HepG2 (cell line): ENCODE results near the gene MRPL20. TPM values are rescaled to one million over a fixed set of nuclear protein-coding genes. Genes with fewer than 3 reads are reported as not detected.
"Not testable (repeated sequence)": the region's sequence is repeated elsewhere in the genome, so short reads cannot be mapped to it uniquely, and the experiment has no call there.

Experiments used
- ATAC-seq: fragments of 200-7000 bp; cut with Tn5 transposase; 3 replicates; pipeline ENCODE4 v1.9.1; 2020; ENCODE audit warnings: mild to moderate bottlenecking, moderate library complexity
- BruUV-seq: library from RNA; stranded (reverse); fragments of 400-500 nt; replicated peaks from 2 replicates; lab custom pipeline; 2021; lab: Mats Ljungman, UMichigan
- CTCF ChIA-PET: fragments of 300-600 bp; formaldehyde crosslinking; extraction: SDS; loops from one replicate; lab custom pipeline; 2021; ENCODE audit warnings: low total read pairs, inconsistent platforms, low intra/inter-chr PET ratio; lab: Yijun Ruan, JAX
- POLR2A ChIA-PET: fragments of 350-600 bp; sonication (Branson Sonifier 250); formaldehyde crosslinking; loops from one replicate; lab custom pipeline; 2020; ENCODE audit warnings: antibody characterized with exemption, inconsistent platforms; lab: Yijun Ruan, JAX
- DNase-seq: peaks from one replicate; pipeline ENCODE4 v3.0.0-alpha.2; 2015; ENCODE audit warnings: low spot score
- FAIRE-seq: peaks from 3 replicates; lab custom pipeline; 2011; peaks lifted over from hg19 to GRCh38; lab: Jason Lieb, UNC
- H2AFZ ChIP-seq: one replicate; pipeline ENCODE4 v1.6.1; 2011; ENCODE audit warnings: low read length, inconsistent platforms
- H3K27ac ChIP-seq: fragments of 300-600 bp; 3 replicates; pipeline ENCODE4 v1.8.0; 2011; ENCODE audit warnings: mixed run types, mild to moderate bottlenecking, mixed read lengths, low read length, inconsistent platforms; ENCODE audit not compliant: insufficient read depth; ENCODE audit errors: extremely low read length
- H3K27me3 ChIP-seq, 2 experiments: fragments of 200-600 bp in 1 of 2; 2 replicates in 1 of 2; 3 replicates in 1 of 2; pipeline versions ENCODE4 v1.6.0 to v1.8.0; 2011; ENCODE audit warnings: low read length in 2 of 2, mild to moderate bottlenecking in 2 of 2, moderate library complexity in 2 of 2, inconsistent platforms in 1 of 2; ENCODE audit not compliant: insufficient read depth in 2 of 2, control insufficient read depth in 1 of 2
- H3K36me3 ChIP-seq, 2 experiments: fragments of 200-600 bp in 1 of 2; replicated peaks in 1 of 2; 2 replicates in 1 of 2; 3 replicates in 1 of 2; pipeline versions ENCODE4 v1.5.1 to v1.8.0; 2011; ENCODE audit warnings: low read length in 2 of 2, inconsistent platforms in 1 of 2; ENCODE audit not compliant: insufficient read depth in 2 of 2, control insufficient read depth in 1 of 2
- H3K4me1 ChIP-seq: 2 replicates; pipeline ENCODE4 v1.5.1; 2012; ENCODE audit warnings: low read length, inconsistent platforms; ENCODE audit not compliant: insufficient read depth
- H3K4me2 ChIP-seq: 2 replicates; pipeline ENCODE4 v1.6.0; 2011; ENCODE audit warnings: low read depth, low read length, inconsistent platforms
- H3K4me3 ChIP-seq, 3 experiments: fragments of 200-600 bp in 1 of 3; sonication (generic), shearing (Covaris generic) in 1 of 3; replicated peaks in 1 of 3; 2 replicates each; pipeline ENCODE4 v1.5.1; 2011 to 2016; ENCODE audit warnings: low read length in 3 of 3, inconsistent platforms in 2 of 3, low read depth in 2 of 3, mild to moderate bottlenecking in 2 of 3, control low read depth in 1 of 3, mixed read lengths in 1 of 3; ENCODE audit not compliant: insufficient read depth in 1 of 3
- H3K79me2 ChIP-seq: one replicate; pipeline ENCODE4 v1.6.1; 2011; ENCODE audit warnings: low read length, inconsistent platforms; ENCODE audit not compliant: insufficient read depth
- H3K9ac ChIP-seq: 2 replicates; pipeline ENCODE4 v1.6.0; 2011; ENCODE audit warnings: mild to moderate bottlenecking, low read depth, low read length, inconsistent platforms; ENCODE audit not compliant: insufficient read depth
- H3K9me3 ChIP-seq: 2 replicates; pipeline ENCODE4 v1.5.1; 2012; ENCODE audit warnings: mild to moderate bottlenecking, low read length
- H4K20me1 ChIP-seq: 2 replicates; pipeline ENCODE4 v1.6.0; 2011; ENCODE audit warnings: inconsistent platforms, mild to moderate bottlenecking, low read length, moderate library complexity; ENCODE audit not compliant: insufficient read depth
- AGO2 ChIP-seq: fragments of 200-400 bp; formaldehyde crosslinking; optimal IDR thresholded peaks from 2 replicates; pipeline ENCODE3; 2017; ENCODE audit warnings: mild to moderate bottlenecking, low read depth, low read length, moderate library complexity
- FOXP1 ChIP-seq, 2 experiments: fragments of 450-650 bp in 1 of 2; IDR thresholded peaks; 2 replicates each; pipeline ENCODE4 v1.6.1; 2017 to 2018; ENCODE audit warnings: antibody characterized with exemption in 1 of 2
- GMEB1 ChIP-seq: sonication (generic); formaldehyde crosslinking; IDR thresholded peaks from 2 replicates; pipeline ENCODE4 v1.5.1; 2020; ENCODE audit warnings: missing genetic modification reagents, mild to moderate bottlenecking, borderline replicate concordance
- HOXA3 ChIP-seq: sonication (generic); formaldehyde crosslinking; IDR thresholded peaks from 2 replicates; pipeline ENCODE4 v1.5.0; 2020; ENCODE audit warnings: missing genetic modification reagents
- POLR2A ChIP-seq, 2 experiments: IDR thresholded peaks; 2 replicates each; pipeline ENCODE4 v1.6.1; 2011; ENCODE audit warnings: low read depth in 2 of 2, low read length in 2 of 2, mild to moderate bottlenecking in 1 of 2, moderate library complexity in 1 of 2; ENCODE audit not compliant: insufficient read depth in 1 of 2
- RARG ChIP-seq: sonication (generic); formaldehyde crosslinking; IDR thresholded peaks from 2 replicates; pipeline ENCODE4 v1.4.0; 2020; ENCODE audit warnings: low read depth, mild to moderate bottlenecking, missing genetic modification reagents
- RBFOX2 ChIP-seq: fragments of 200-400 bp; formaldehyde crosslinking; IDR thresholded peaks from 2 replicates; pipeline ENCODE4 v1.6.1; 2017; ENCODE audit warnings: low read depth, mild to moderate bottlenecking, low read length
- ZNF331 ChIP-seq: sonication (generic); formaldehyde crosslinking; IDR thresholded peaks from 2 replicates; pipeline ENCODE4 v1.4.0; 2020; ENCODE audit warnings: missing genetic modification reagents
- ZNF414 ChIP-seq: sonication (generic); formaldehyde crosslinking; IDR thresholded peaks from 2 replicates; pipeline ENCODE4 v1.5.0; 2020; ENCODE audit warnings: missing genetic modification reagents
- ZNF569 ChIP-seq: sonication (generic); formaldehyde crosslinking; IDR thresholded peaks from 2 replicates; pipeline ENCODE4 v1.5.0; 2020; ENCODE audit warnings: mild to moderate bottlenecking, missing genetic modification reagents, moderate library complexity, borderline replicate concordance
- ZNF670 ChIP-seq: sonication (generic); formaldehyde crosslinking; IDR thresholded peaks from 2 replicates; pipeline ENCODE4 v1.8.0; 2022; ENCODE audit warnings: mild to moderate bottlenecking, missing genetic modification reagents, borderline replicate concordance
- ZNF674 ChIP-seq: sonication (generic); formaldehyde crosslinking; IDR thresholded peaks from 2 replicates; pipeline ENCODE4 v1.5.0; 2020; ENCODE audit warnings: low read depth, mild to moderate bottlenecking, missing genetic modification reagents
- ZNF790 ChIP-seq: sonication (generic); formaldehyde crosslinking; IDR thresholded peaks from 2 replicates; pipeline ENCODE4 v1.8.0; 2022; ENCODE audit warnings: missing genetic modification reagents, mild to moderate bottlenecking, borderline replicate concordance
- WGBS: methylation state at CpG from one replicate; pipeline ENCODE4 v1.1.6; 2017; ENCODE audit warnings: low lambda C conversion rate; 5-methylcytosine and 5-hydroxymethylcytosine counted together
- in situ Hi-C: cut with HindIII; loops from 2 replicates; pipeline ENCODE4 v1.10.0; 2017; ENCODE audit warnings: low pct_unique_long_range_greater_than_20kb; ENCODE audit not compliant: extremely low pct_ligation_motif_present
- intact Hi-C: fragments of 100-400 bp; cut with micrococcal nuclease; formaldehyde crosslinking; loops from one replicate; pipeline ENCODE4 v1.10.0; 2022; ENCODE audit not compliant: unreplicated experiment
- polyA plus RNA-seq, 8 experiments: library from polyadenylated mRNA; depleted of rRNA in 3 of 8; stranded (reverse) in 7 of 8; unstranded in 1 of 8; fragments of >200 nt; fragmentation: Illumina TruSeq in 4 of 8; extraction: Trizol in 4 of 8; gene quantifications; 2 replicates each; pipeline versions ENCODE4 v1.2.1 to v1.2.3, GENCODE V29; 2011 to 2016; ENCODE audit warnings: low read depth in 4 of 8, missing spikeins in 1 of 8, mixed read lengths in 1 of 8; ENCODE audit not compliant: insufficient read depth in 1 of 8
- total RNA-seq, 5 experiments: library from RNA; depleted of rRNA; stranded (reverse); fragments of >200 nt; fragmentation: Illumina TruSeq; extraction: Trizol; gene quantifications; 2 replicates each; pipeline ENCODE4 v1.2.3, GENCODE V29; 2016; ENCODE audit warnings: low read depth in 1 of 5
- TF ChIP-seq, protein P1 (sequence below): sonication (generic); formaldehyde crosslinking; IDR thresholded peaks from 2 replicates; pipeline ENCODE4 v1.4.0; 2020; ENCODE audit warnings: missing genetic modification reagents, borderline replicate concordance

The MRPL20 gene
- total and polyA plus RNA-seq, 2 of the 13 experiments (the other 11 are each of a cell fraction or from before 2014, with no cell fraction given) = 59.2 to 127 TPM

GRCh38 chr1:1385339-1385738 is 21.8 kb downstream of the MRPL20 start:
- H3K9me3 ChIP-seq, H2AFZ ChIP-seq, H3K27me3 ChIP-seq, H3K4me3 ChIP-seq, FAIRE-seq, ATAC-seq, H3K4me2 ChIP-seq, H3K9ac ChIP-seq, CTCF ChIA-PET, DNase-seq, H4K20me1 ChIP-seq, H3K79me2 ChIP-seq, in situ Hi-C loops, H3K27ac ChIP-seq, BruUV-seq, intact Hi-C loops: not testable (repeated sequence)
- Histone ChIP-seq H3K36me3 (peaks cover 19 to 46% of the 10 kb centered on the region in 2 experiments), H3K4me1 (peaks cover 26% of the 10 kb centered on the region)
- POLR2A ChIA-PET = interaction anchor here (0.6 to 6.1 kb wide), 3 partner anchors 10 to 45 kb away, joined by 3 to 43 read pairs (median 5); partner anchors contain the start of genes AURKAIP1 and CCNL2
- peak; percentile 67 for TF ChIP-seq AGO2
- peak; percentile 63 for TF ChIP-seq RBFOX2
- 93% methylated on average over 20 of the region's 29 CpGs for WGBS

- Histone ChIP-seq H3K9ac (no peak overlapping the region), H3K4me3 (no peak overlapping the region), H3K4me1 (peaks cover 34% of the 10 kb centered on the region), H3K36me3 (peaks cover 4 to 7% of the 10 kb centered on the region in 2 experiments), H3K4me2 (no peak overlapping the region), H3K27ac (no peak overlapping the region), H3K9me3 (no peaks in the 10 kb centered on the region), H4K20me1 (no peaks in the 10 kb centered on the region), H3K27me3 (no peaks in the 10 kb centered on the region), H2AFZ (no peak overlapping the region), H3K79me2 (no peaks in the 10 kb centered on the region)
- intact Hi-C loops (no loop called here), in situ Hi-C loops (no loop called here)
- no TSS peak for BruUV-seq
- no peak for DNase-seq
- 100% methylated on average over 1 of the region's 8 CpGs for WGBS
- POLR2A ChIA-PET = no interaction called here
- CTCF ChIA-PET = no interaction called here
- no peak for ATAC-seq
- FAIRE-seq = no peak
- TF ChIP-seq ZNF414 (CRISPR knock-in tag) (no peak), ZNF569 (CRISPR knock-in tag) (no peak), ZNF790 (CRISPR knock-in tag) (no peak), ZNF670 (CRISPR knock-in tag) (no peak), ZNF674 (no peak), HOXA3 (no peak), FOXP1 (IDR thresholded peaks at IDR 0.05) (no peak), FOXP1 (CRISPR knock-in tag; IDR thresholded peaks at IDR 0.05) (no peak), RARG (CRISPR knock-in tag) (no peak), ZNF331 (CRISPR knock-in tag) (no peak), POLR2A (IDR thresholded peaks at IDR 0.05; ENCODE audit: insufficient read depth in 1 of 2, low read depth in 2 of 2, low read length in 2 of 2) (no peak), GMEB1 (CRISPR knock-in tag) (no peak)
- TF ChIP-seq, protein P1, sequence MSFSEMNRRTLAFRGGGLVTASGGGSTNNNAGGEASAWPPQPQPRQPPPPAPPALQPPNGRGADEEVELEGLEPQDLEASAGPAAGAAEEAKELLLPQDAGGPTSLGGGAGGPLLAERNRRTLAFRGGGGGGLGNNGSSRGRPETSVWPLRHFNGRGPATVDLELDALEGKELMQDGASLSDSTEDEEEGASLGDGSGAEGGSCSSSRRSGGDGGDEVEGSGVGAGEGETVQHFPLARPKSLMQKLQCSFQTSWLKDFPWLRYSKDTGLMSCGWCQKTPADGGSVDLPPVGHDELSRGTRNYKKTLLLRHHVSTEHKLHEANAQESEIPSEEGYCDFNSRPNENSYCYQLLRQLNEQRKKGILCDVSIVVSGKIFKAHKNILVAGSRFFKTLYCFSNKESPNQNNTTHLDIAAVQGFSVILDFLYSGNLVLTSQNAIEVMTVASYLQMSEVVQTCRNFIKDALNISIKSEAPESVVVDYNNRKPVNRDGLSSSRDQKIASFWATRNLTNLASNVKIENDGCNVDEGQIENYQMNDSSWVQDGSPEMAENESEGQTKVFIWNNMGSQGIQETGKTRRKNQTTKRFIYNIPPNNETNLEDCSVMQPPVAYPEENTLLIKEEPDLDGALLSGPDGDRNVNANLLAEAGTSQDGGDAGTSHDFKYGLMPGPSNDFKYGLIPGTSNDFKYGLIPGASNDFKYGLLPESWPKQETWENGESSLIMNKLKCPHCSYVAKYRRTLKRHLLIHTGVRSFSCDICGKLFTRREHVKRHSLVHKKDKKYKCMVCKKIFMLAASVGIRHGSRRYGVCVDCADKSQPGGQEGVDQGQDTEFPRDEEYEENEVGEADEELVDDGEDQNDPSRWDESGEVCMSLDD = no peak
Observed at GRCh38 chr1:1381294-1381693, 25.8 kb downstream of the MRPL20 start.
